Progenitor cell of endocrine pancreas (in vitro differentiated cells): Measurements from ENCODE around the gene RAET1G. TPM values are rescaled to one million over a fixed set of nuclear protein-coding genes. Genes with fewer than 3 reads are reported as not detected.
"Not testable (repeated sequence)": the region's sequence is repeated elsewhere in the genome, so short reads cannot be mapped to it uniquely, and the experiment has no call there.

Experiments used
- DNase-seq: peaks from one replicate; pipeline ENCODE4 v3.0.0; 2021; ENCODE audit warnings: low spot score; ENCODE audit not compliant: unreplicated experiment
- H3K27ac Mint-ChIP-seq: 2 replicates; pipeline ENCODE4 v1.8.0; 2021; ENCODE audit warnings: mild to moderate bottlenecking, moderate library complexity, mixed read lengths
- H3K27me3 Mint-ChIP-seq: 2 replicates; pipeline ENCODE4 v1.8.0; 2021; ENCODE audit warnings: mixed read lengths
- H3K36me3 Mint-ChIP-seq: 2 replicates; pipeline ENCODE4 v1.8.0; 2022; ENCODE audit warnings: mixed read lengths; ENCODE audit not compliant: insufficient read depth
- H3K4me1 Mint-ChIP-seq: 2 replicates; pipeline ENCODE4 v1.8.0; 2021; ENCODE audit warnings: low read depth, mixed read lengths
- H3K4me3 Mint-ChIP-seq: 2 replicates; pipeline ENCODE4 v1.8.0; 2021; ENCODE audit warnings: low read depth, mild to moderate bottlenecking, moderate library complexity, mixed read lengths
- H3K9me3 Mint-ChIP-seq: 2 replicates; pipeline ENCODE4 v1.8.0; 2021; ENCODE audit warnings: low read depth, mixed read lengths
- CTCF ChIP-seq: fragments of 200-600 bp; sonication (generic); IDR thresholded peaks from one replicate; pipeline ENCODE4 v1.5.0; 2021; ENCODE audit warnings: antibody characterized with exemption, mild to moderate bottlenecking; ENCODE audit not compliant: unreplicated experiment
- total RNA-seq: library from RNA; stranded (reverse); gene quantifications from 2 replicates; pipeline ENCODE4 v1.2.1, GENCODE V29; 2021

The RAET1G gene
- total RNA-seq, 1 donor from 2014 or later: not detected

- H3K36me3 Mint-ChIP-seq, H3K9me3 Mint-ChIP-seq, H3K4me1 Mint-ChIP-seq, H3K4me3 Mint-ChIP-seq, DNase-seq, H3K27ac Mint-ChIP-seq: not testable (repeated sequence)
- H3K27me3 Mint-ChIP-seq: peaks cover 78% of the 10 kb centered on the region
Measured at GRCh38 chr6:149943321-149943720, 20.4 kb upstream of the RAET1G start.

GRCh38 chr6:149942461-149942829 is 19.5 kb upstream of the RAET1G start:
- H3K4me3 Mint-ChIP-seq: peak overlapping the region; percentile 79
- no peak for DNase-seq
- no peaks in the 10 kb centered on the region for H3K36me3 Mint-ChIP-seq
- H3K27ac Mint-ChIP-seq: no peak overlapping the region
- H3K27me3 Mint-ChIP-seq: peaks cover 78% of the 10 kb centered on the region
- peaks cover 6% of the 10 kb centered on the region for H3K4me1 Mint-ChIP-seq
- H3K9me3 Mint-ChIP-seq: no peaks in the 10 kb centered on the region
- no peak for TF ChIP-seq CTCF

GRCh38 chr6:149941583-149942460 is 18.9 kb upstream of the RAET1G start, which contains the start of gene ULBP2:
ULBP2 (plus strand) TSS chr6:149942014; CDS start chr6:149942073, 59 bp downstream.
- peak within 1 kb of the TSS; percentile 79 for H3K4me3 Mint-ChIP-seq
- H3K36me3 Mint-ChIP-seq: no peaks in the 10 kb centered on the region
- peaks cover 83% of the 10 kb centered on the region for H3K27me3 Mint-ChIP-seq
- peaks cover 6% of the 10 kb centered on the region for H3K4me1 Mint-ChIP-seq
- H3K9me3 Mint-ChIP-seq: no peaks in the 10 kb centered on the region
- H3K27ac Mint-ChIP-seq: peak within 1 kb of the TSS; percentile 49
- no peak for DNase-seq
- TF ChIP-seq CTCF: no peak

GRCh38 chr6:149940672-149940982 is 17.7 kb upstream of the RAET1G start:
- Mint-ChIP-seq H3K4me3 (no peak overlapping the region), H3K4me1 (peaks cover 6% of the 10 kb centered on the region), H3K27ac (no peak overlapping the region), H3K36me3 (no peaks in the 10 kb centered on the region), H3K9me3 (no peaks in the 10 kb centered on the region), H3K27me3 (peaks cover 87% of the 10 kb centered on the region)
- DNase-seq: no peak
- TF ChIP-seq CTCF: no peak

- no peaks in the 10 kb centered on the region for H3K36me3 Mint-ChIP-seq
- no peaks in the 10 kb centered on the region for H3K9me3 Mint-ChIP-seq
- TF ChIP-seq CTCF: no peak
- H3K4me1 Mint-ChIP-seq: peaks cover 6% of the 10 kb centered on the region
- no peak overlapping the region for H3K27ac Mint-ChIP-seq
- peaks cover 87% of the 10 kb centered on the region for H3K27me3 Mint-ChIP-seq
- DNase-seq: no peak
- H3K4me3 Mint-ChIP-seq: no peak overlapping the region
Measured at GRCh38 chr6:149939909-149940671, 17.2 kb upstream of the RAET1G start.
